ENCODE data around the gene NUP188. TPM values are rescaled to one million over a fixed set of nuclear protein-coding genes. Genes with fewer than 3 reads are reported as not detected.
"Not testable (repeated sequence)": the region's sequence is repeated elsewhere in the genome, so short reads cannot be mapped to it uniquely, and the experiment has no call there.

The NUP188 gene
- total RNA-seq, 1 donor from 2014 or later: 36.5 TPM

GRCh38 chr9:128943832-128944620 is 3.5 kb upstream of the NUP188 start:
- H3K9ac ChIP-seq (ENCODE audit: low read depth in 1 of 3, low read length in 3 of 3): no peak overlapping the region
- no peaks in the 10 kb centered on the region for H3K9me3 ChIP-seq (ENCODE audit: control insufficient read depth in 3 of 3, low read length in 3 of 3)
- peaks cover 10 to 14% (median 12%) of the 10 kb centered on the region in 3 donors for H3K36me3 ChIP-seq (ENCODE audit: control insufficient read depth in 3 of 3, insufficient read depth in 3 of 3, low read length in 3 of 3)
- H3K4me1 ChIP-seq (ENCODE audit: control insufficient read depth in 3 of 3, insufficient read depth in 3 of 3, low read length in 3 of 3): peaks cover 22 to 51% (median 44%) of the 10 kb centered on the region in 3 donors
- H3K27ac ChIP-seq (ENCODE audit: low read depth, low read length): no peak overlapping the region
- H3K4me3 ChIP-seq (ENCODE audit: low read length in 3 of 3): no peak overlapping the region
- no peaks in the 10 kb centered on the region for H3K27me3 ChIP-seq (ENCODE audit: control insufficient read depth in 3 of 3, insufficient read depth in 3 of 3, low read length in 3 of 3)

GRCh38 chr9:128944966-128945365 is 2.5 kb upstream of the NUP188 start:
- not testable (repeated sequence) for H3K27ac ChIP-seq (ENCODE audit: low read depth, low read length); H3K4me3 ChIP-seq (ENCODE audit: low read length in 3 of 3); H3K9me3 ChIP-seq (ENCODE audit: control insufficient read depth in 3 of 3, low read length in 3 of 3); H3K27me3 ChIP-seq (ENCODE audit: control insufficient read depth in 3 of 3, insufficient read depth in 3 of 3, low read length in 3 of 3); H3K9ac ChIP-seq (ENCODE audit: low read depth in 1 of 3, low read length in 3 of 3)
- Histone ChIP-seq H3K36me3 (ENCODE audit: control insufficient read depth in 3 of 3, insufficient read depth in 3 of 3, low read length in 3 of 3) (peaks cover 10 to 14% (median 12%) of the 10 kb centered on the region in 3 donors), H3K4me1 (ENCODE audit: control insufficient read depth in 3 of 3, insufficient read depth in 3 of 3, low read length in 3 of 3) (peaks cover 22 to 51% (median 44%) of the 10 kb centered on the region in 3 donors)

GRCh38 chr9:128945798-128946501 is 1.5 kb upstream of the NUP188 start:
- peaks cover 10 to 16% (median 12%) of the 10 kb centered on the region in 3 donors for H3K36me3 ChIP-seq (ENCODE audit: control insufficient read depth in 3 of 3, insufficient read depth in 3 of 3, low read length in 3 of 3)
- H3K27me3 ChIP-seq (ENCODE audit: control insufficient read depth in 3 of 3, insufficient read depth in 3 of 3, low read length in 3 of 3): no peaks in the 10 kb centered on the region
- H3K9ac ChIP-seq (ENCODE audit: low read depth in 1 of 3, low read length in 3 of 3): peak overlapping the region in 2 of 3 donors; percentile 94 to 95
- peaks cover 17 to 43% (median 35%) of the 10 kb centered on the region in 3 donors for H3K4me1 ChIP-seq (ENCODE audit: control insufficient read depth in 3 of 3, insufficient read depth in 3 of 3, low read length in 3 of 3)
- no peaks in the 10 kb centered on the region for H3K9me3 ChIP-seq (ENCODE audit: control insufficient read depth in 3 of 3, low read length in 3 of 3)
- H3K4me3 ChIP-seq (ENCODE audit: low read length in 3 of 3): peak overlapping the region in 2 of 3 donors; percentile 94 to 97
- no peak overlapping the region for H3K27ac ChIP-seq (ENCODE audit: low read depth, low read length)

- H3K27me3 ChIP-seq (ENCODE audit: control insufficient read depth in 3 of 3, insufficient read depth in 3 of 3, low read length in 3 of 3): no peaks in the 10 kb centered on the region
- H3K9me3 ChIP-seq (ENCODE audit: control insufficient read depth in 3 of 3, low read length in 3 of 3): no peaks in the 10 kb centered on the region
- peaks cover 10 to 12% (median 11%) of the 10 kb centered on the region in 3 donors for H3K36me3 ChIP-seq (ENCODE audit: control insufficient read depth in 3 of 3, insufficient read depth in 3 of 3, low read length in 3 of 3)
- peak overlapping the region; percentile 83 to 97 (median 94) for H3K4me3 ChIP-seq (ENCODE audit: low read length in 3 of 3)
- H3K27ac ChIP-seq (ENCODE audit: low read depth, low read length): peak overlapping the region; percentile 89
- peaks cover 14 to 35% (median 28%) of the 10 kb centered on the region in 3 donors for H3K4me1 ChIP-seq (ENCODE audit: control insufficient read depth in 3 of 3, insufficient read depth in 3 of 3, low read length in 3 of 3)
- H3K9ac ChIP-seq (ENCODE audit: low read depth in 1 of 3, low read length in 3 of 3): peak overlapping the region; percentile 87 to 95 (median 94)
Measured at GRCh38 chr9:128946571-128947276, 775 bp upstream of the NUP188 start.

GRCh38 chr9:128947277-128947526 is 297 bp upstream of the NUP188 start:
- Histone ChIP-seq H3K9ac (ENCODE audit: low read depth in 1 of 3, low read length in 3 of 3) (peak overlapping the region; percentile 87 to 95 (median 94)), H3K36me3 (ENCODE audit: control insufficient read depth in 3 of 3, insufficient read depth in 3 of 3, low read length in 3 of 3) (peaks cover 10 to 12% (median 10%) of the 10 kb centered on the region in 3 donors), H3K9me3 (ENCODE audit: control insufficient read depth in 3 of 3, low read length in 3 of 3) (no peaks in the 10 kb centered on the region), H3K4me3 (ENCODE audit: low read length in 3 of 3) (peak overlapping the region; percentile 83 to 97 (median 94)), H3K4me1 (ENCODE audit: control insufficient read depth in 3 of 3, insufficient read depth in 3 of 3, low read length in 3 of 3) (peaks cover 14 to 33% (median 26%) of the 10 kb centered on the region in 3 donors), H3K27me3 (ENCODE audit: control insufficient read depth in 3 of 3, insufficient read depth in 3 of 3, low read length in 3 of 3) (no peaks in the 10 kb centered on the region), H3K27ac (ENCODE audit: low read depth, low read length) (peak overlapping the region; percentile 89)

GRCh38 chr9:128961403-128961802 is 13.9 kb downstream of the NUP188 start:
- H3K27me3 ChIP-seq (ENCODE audit: control insufficient read depth in 3 of 3, insufficient read depth in 3 of 3, low read length in 3 of 3); H3K4me1 ChIP-seq (ENCODE audit: control insufficient read depth in 3 of 3, insufficient read depth in 3 of 3, low read length in 3 of 3); H3K9me3 ChIP-seq (ENCODE audit: control insufficient read depth in 3 of 3, low read length in 3 of 3); H3K4me3 ChIP-seq (ENCODE audit: low read length in 3 of 3); H3K27ac ChIP-seq (ENCODE audit: low read depth, low read length); H3K9ac ChIP-seq (ENCODE audit: low read depth in 1 of 3, low read length in 3 of 3): not testable (repeated sequence)
- H3K36me3 ChIP-seq (ENCODE audit: control insufficient read depth in 3 of 3, insufficient read depth in 3 of 3, low read length in 3 of 3): peaks cover 10 to 37% (median 32%) of the 10 kb centered on the region in 3 donors

GRCh38 chr9:128969491-128969890 is 22.0 kb downstream of the NUP188 start:
- H3K27me3 ChIP-seq (ENCODE audit: control insufficient read depth in 3 of 3, insufficient read depth in 3 of 3, low read length in 3 of 3): no peaks in the 10 kb centered on the region
- no peak overlapping the region for H3K27ac ChIP-seq (ENCODE audit: low read depth, low read length)
- H3K4me1 ChIP-seq (ENCODE audit: control insufficient read depth in 3 of 3, insufficient read depth in 3 of 3, low read length in 3 of 3): no peaks in the 10 kb centered on the region
- no peak overlapping the region for H3K4me3 ChIP-seq (ENCODE audit: low read length in 3 of 3)
- peaks cover 24 to 53% (median 50%) of the 10 kb centered on the region in 3 donors for H3K36me3 ChIP-seq (ENCODE audit: control insufficient read depth in 3 of 3, insufficient read depth in 3 of 3, low read length in 3 of 3)
- no peak overlapping the region for H3K9ac ChIP-seq (ENCODE audit: low read depth in 1 of 3, low read length in 3 of 3)
- no peaks in the 10 kb centered on the region for H3K9me3 ChIP-seq (ENCODE audit: control insufficient read depth in 3 of 3, low read length in 3 of 3)

GRCh38 chr9:128972956-128973355 is 25.5 kb downstream of the NUP188 start:
- Histone ChIP-seq H3K27ac (ENCODE audit: low read depth, low read length) (no peak overlapping the region), H3K9me3 (ENCODE audit: control insufficient read depth in 3 of 3, low read length in 3 of 3) (no peaks in the 10 kb centered on the region), H3K36me3 (ENCODE audit: control insufficient read depth in 3 of 3, insufficient read depth in 3 of 3, low read length in 3 of 3) (peaks cover 34 to 68% (median 59%) of the 10 kb centered on the region in 3 donors), H3K4me3 (ENCODE audit: low read length in 3 of 3) (no peak overlapping the region), H3K4me1 (ENCODE audit: control insufficient read depth in 3 of 3, insufficient read depth in 3 of 3, low read length in 3 of 3) (no peaks in the 10 kb centered on the region), H3K9ac (ENCODE audit: low read depth in 1 of 3, low read length in 3 of 3) (no peak overlapping the region), H3K27me3 (ENCODE audit: control insufficient read depth in 3 of 3, insufficient read depth in 3 of 3, low read length in 3 of 3) (no peaks in the 10 kb centered on the region)

GRCh38 chr9:128979111-128979510 is 31.6 kb downstream of the NUP188 start:
- Histone ChIP-seq H3K9ac (ENCODE audit: low read depth in 1 of 3, low read length in 3 of 3) (no peak overlapping the region), H3K36me3 (ENCODE audit: control insufficient read depth in 3 of 3, insufficient read depth in 3 of 3, low read length in 3 of 3) (peaks cover 30 to 58% (median 48%) of the 10 kb centered on the region in 3 donors), H3K4me1 (ENCODE audit: control insufficient read depth in 3 of 3, insufficient read depth in 3 of 3, low read length in 3 of 3) (no peaks in the 10 kb centered on the region), H3K9me3 (ENCODE audit: control insufficient read depth in 3 of 3, low read length in 3 of 3) (no peaks in the 10 kb centered on the region), H3K27me3 (ENCODE audit: control insufficient read depth in 3 of 3, insufficient read depth in 3 of 3, low read length in 3 of 3) (no peaks in the 10 kb centered on the region), H3K4me3 (ENCODE audit: low read length in 3 of 3) (no peak overlapping the region), H3K27ac (ENCODE audit: low read depth, low read length) (no peak overlapping the region)
